SK-N-SH treated with all-trans-retinoic acid at 6 μM for 48 hours (cell line): ENCODE measurements around the gene LRR1.

ENCODE experiments used
- POU6F1 ChIP-seq: fragments of 250-450 bp; sonication (Bioruptor Pico); IDR thresholded peaks from 2 replicates; pipeline ENCODE4 v1.8.0; 2021; ENCODE audit warnings: low read depth, mild to moderate bottlenecking, moderate library complexity, borderline replicate concordance
- RARB ChIP-seq: fragments of 250-450 bp; sonication (Bioruptor Pico); IDR thresholded peaks from 2 replicates; pipeline ENCODE4 v1.8.0; 2021; ENCODE audit warnings: mild to moderate bottlenecking, moderate library complexity

- TF ChIP-seq POU6F1 (peak; percentile 54; the same call in 1 of the 2 replicates), RARB (no peak)
These were observed 12.7 kb upstream of the LRR1 start, which contains the start of gene RPS29 for GRCh38 chr14:49585803-49586672.
